NT2/D1 (cell line): ENCODE data around the gene ICA1.

Source experiments
- SUZ12 ChIP-seq: IDR thresholded peaks from 2 replicates; pipeline ENCODE4 v1.6.1; 2011; ENCODE audit not compliant: insufficient read length, insufficient read depth; ENCODE audit errors: extremely low read depth
- YY1 ChIP-seq: IDR thresholded peaks from 2 replicates; pipeline ENCODE4 v1.6.1; 2011; ENCODE audit not compliant: insufficient read length, insufficient read depth
- ZNF274 ChIP-seq: IDR thresholded peaks from 2 replicates; pipeline ENCODE4 v1.6.1; 2011; ENCODE audit warnings: mild to moderate bottlenecking, low read depth, low read length

DNA sequence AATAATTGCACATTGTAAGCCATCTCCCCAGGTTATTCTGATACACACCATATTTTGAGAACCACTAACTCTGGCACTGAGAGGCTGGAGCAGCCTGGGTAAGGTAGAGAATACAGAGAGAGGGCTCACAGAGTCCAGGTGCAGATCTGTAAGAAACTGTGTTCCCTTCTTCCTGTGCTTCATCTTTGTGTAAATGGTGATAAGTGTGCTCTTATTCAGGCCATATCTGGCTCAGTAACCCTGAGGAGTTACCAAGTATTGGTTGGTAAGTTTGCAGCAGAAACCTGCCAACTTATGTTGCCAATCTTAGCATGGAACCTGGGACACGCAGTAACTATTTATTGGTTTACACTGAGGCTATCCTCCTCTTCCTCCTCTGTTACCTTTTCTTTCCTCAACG, 16.2 kb upstream of the ICA1 start:
- TF ChIP-seq ZNF274: no peak
- no peak for TF ChIP-seq YY1
- no peak for TF ChIP-seq SUZ12
